Stimulated activated CD4-positive, alpha-beta T cell treated with anti-CD3 and anti-CD28 coated beads, Interleukin-1b, Interleukin-23, amount 100 ng/mL, for 48 hours (primary cell): ENCODE results near the gene MND1.
"Not testable (repeated sequence)": the region's sequence is repeated elsewhere in the genome, so short reads cannot be mapped to it uniquely, and the experiment has no call there.

ENCODE experiments used
- DNase-seq: peaks from one replicate; pipeline ENCODE4 v3.0.0-alpha.2; 2020

MND1 gene

GRCh38 chr4:153448003-153448731 lies 103.7 kb downstream of the MND1 start:
- no peak for DNase-seq

DNA sequence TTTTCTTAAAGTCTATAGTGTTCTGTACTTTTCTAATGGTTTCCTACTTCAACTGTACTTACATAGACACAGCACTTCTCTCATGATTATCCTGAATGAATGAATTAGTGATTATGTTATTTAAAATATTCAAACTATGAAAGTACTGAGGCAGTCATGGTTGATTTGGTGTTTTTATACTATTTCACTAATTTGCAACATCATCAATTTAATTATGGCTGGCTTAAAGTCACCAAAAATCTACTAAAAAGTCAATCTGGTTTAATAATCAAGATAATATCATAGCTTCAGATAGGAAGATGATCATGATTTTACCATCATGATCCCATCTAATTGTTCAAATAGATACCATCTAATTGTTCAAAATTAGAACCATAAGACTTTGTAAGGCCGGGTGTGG lies 104.8 kb downstream of the MND1 start:
- DNase-seq: no peak

- no peak for DNase-seq
Measured at GRCh38 chr4:153450544-153450917, 106.0 kb downstream of the MND1 start.

GRCh38 chr4:153451145-153451544 lies 106.7 kb downstream of the MND1 start:
- not testable (repeated sequence) for DNase-seq

DNA sequence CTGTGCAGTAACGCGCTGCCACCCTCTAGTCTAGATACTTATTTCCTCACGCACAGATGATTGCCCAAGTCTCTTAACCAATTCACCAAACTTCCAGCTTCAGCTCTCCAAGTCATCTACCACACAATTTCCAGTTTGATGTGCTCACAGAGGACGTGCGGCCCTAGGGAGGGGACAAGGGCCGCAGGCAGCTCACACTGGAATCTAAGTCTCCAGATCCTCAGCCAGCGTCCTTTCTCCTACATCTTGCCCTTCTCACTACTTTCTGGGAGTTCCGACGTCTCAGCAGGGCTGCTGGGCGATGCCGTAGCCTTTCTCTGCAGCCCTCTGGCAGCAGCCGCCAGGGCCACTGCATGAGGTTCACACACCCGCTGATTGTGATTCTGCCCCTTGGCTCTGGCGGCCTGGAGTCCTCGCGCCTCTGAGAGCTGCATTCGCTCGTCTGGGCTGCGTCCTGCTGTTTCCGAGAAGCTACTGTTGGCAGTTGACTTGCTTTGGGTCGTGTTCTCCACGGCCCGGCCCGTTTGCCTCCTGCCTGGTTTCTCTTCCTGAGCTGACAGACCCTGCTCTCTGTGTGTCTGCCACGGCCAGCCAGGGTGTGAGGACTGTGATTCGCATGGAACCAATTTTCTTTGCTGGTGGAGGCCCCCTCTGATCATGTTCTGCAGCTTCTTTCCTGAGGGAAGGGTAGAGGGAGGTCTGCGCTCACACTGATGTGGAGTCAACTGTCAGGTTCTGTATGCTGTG lies 107.6 kb downstream of the MND1 start:
- DNase-seq: no peak

GRCh38 chr4:153452658-153453378 lies 108.3 kb downstream of the MND1 start:
- DNase-seq: no peak

- no peak for DNase-seq
Measured at GRCh38 chr4:153453402-153453801, 108.9 kb downstream of the MND1 start.

GRCh38 chr4:153458969-153459368 lies 114.5 kb downstream of the MND1 start:
- DNase-seq: no peak

DNA sequence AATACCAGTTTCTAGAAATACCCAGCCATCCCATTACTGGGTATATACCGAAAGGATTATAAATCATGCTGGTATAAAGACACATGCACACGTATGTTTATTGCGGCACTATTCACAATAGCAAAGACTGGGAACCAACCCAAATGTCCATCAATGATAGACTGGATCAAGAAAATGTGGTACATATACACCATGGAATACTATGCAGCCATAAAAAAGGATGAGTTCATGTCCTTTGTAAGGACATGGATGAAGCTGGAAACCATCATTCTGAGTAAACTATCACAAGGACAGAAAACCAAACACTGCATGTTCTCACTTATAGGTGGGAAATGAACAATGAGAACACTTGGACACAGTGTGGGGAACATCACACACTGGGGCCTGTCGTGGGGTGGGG lies 117.1 kb downstream of the MND1 start:
- not testable (repeated sequence) for DNase-seq

GRCh38 chr4:153464068-153464467 lies 119.6 kb downstream of the MND1 start:
- DNase-seq: no peak
